ENCODE data around the gene TRIP13.

DNA sequence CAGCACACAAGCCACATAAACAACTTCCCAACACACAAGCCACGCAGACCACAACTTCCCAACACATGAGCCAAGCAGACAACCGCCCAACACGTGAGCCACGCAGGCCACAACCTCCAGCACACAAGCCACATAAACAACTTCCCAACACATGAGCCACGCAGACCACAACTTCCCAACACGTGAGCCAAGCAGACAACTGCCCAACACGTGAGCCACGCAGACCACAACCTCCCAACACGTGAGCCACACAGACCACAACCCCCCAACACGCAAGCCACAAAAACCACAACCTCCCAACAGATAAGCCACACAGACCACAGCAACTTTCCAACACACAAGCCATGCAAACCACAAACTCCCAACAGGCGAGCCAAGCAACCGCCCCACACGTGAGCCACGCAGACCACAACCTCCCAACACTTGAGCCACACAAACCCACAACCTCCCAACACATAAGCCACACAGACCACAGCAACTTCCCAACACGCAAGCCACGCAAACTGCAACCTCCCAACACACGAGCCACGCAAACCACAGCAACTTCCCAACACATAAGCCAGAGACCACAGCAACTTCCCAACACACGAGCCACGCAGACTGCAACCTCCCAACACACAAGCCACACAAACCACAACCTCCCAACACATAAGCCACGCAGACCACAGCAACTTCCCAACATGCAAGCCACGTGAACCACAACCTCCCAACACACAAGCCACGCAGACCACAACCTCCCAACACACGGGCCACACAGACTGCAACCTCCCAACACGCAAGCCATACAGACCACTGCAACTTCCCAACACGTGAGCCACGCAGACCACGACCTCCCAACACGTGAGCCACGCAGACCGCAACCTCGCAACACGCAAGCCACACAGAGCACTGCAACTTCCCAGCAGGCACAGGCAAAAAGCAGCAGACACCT, 10.2 kb upstream of the TRIP13 start:
- TF ChIP-seq CTCF (IDR thresholded peaks at IDR 0.05) (no peak), POLR2A (IDR thresholded peaks at IDR 0.05) (no peak), POLR2AphosphoS5 (IDR thresholded peaks at IDR 0.05) (no peak)
